A549 (cell line): Measurements from ENCODE around the gene MND1.

Experiments used
- EP300 ChIP-seq, 2 experiments: fragments of >200 bp; sonication (Bioruptor Twin); formaldehyde crosslinking; IDR thresholded peaks; 2 replicates in 1 of 2; 3 replicates in 1 of 2; pipeline ENCODE4 v1.6.1; 2016 to 2017
- MYC ChIP-seq: IDR thresholded peaks from 2 replicates; pipeline ENCODE4 v1.6.1; 2012; ENCODE audit warnings: mild to moderate bottlenecking, inconsistent platforms, low read length, improper control_type of control experiment, borderline replicate concordance
- TF ChIP-seq, protein P1 (sequence below): fragments of >200 bp; sonication (Bioruptor Twin); formaldehyde crosslinking; IDR thresholded peaks from 3 replicates; pipeline ENCODE4 v1.5.1; 2016

DNA sequence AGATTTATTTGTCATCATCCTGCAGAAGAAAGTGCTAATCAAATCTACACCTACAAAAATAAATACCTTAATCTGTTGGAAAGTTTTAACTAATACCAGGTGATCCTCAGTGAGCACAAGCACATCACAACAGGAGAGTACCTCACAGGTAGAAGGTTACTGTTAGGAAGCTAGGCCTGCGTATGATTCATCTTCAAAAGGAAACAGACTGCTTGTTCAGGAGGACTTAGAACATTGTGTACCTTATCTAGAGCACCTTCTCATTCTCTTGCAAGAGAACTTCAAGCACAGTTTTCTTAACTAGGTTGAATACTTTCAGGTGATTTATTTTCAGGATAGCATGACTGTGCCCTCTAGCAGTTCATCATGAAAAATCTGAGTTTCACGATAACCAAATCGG is 54.2 kb downstream of the MND1 start:
- TF ChIP-seq EP300 (IDR thresholded peaks at IDR 0.05) (no peak), MYC (no peak)
- TF ChIP-seq, protein P1, sequence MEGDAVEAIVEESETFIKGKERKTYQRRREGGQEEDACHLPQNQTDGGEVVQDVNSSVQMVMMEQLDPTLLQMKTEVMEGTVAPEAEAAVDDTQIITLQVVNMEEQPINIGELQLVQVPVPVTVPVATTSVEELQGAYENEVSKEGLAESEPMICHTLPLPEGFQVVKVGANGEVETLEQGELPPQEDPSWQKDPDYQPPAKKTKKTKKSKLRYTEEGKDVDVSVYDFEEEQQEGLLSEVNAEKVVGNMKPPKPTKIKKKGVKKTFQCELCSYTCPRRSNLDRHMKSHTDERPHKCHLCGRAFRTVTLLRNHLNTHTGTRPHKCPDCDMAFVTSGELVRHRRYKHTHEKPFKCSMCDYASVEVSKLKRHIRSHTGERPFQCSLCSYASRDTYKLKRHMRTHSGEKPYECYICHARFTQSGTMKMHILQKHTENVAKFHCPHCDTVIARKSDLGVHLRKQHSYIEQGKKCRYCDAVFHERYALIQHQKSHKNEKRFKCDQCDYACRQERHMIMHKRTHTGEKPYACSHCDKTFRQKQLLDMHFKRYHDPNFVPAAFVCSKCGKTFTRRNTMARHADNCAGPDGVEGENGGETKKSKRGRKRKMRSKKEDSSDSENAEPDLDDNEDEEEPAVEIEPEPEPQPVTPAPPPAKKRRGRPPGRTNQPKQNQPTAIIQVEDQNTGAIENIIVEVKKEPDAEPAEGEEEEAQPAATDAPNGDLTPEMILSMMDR, result no peak
